ENCODE data around the gene AUTS2.

AUTS2 gene

DNA sequence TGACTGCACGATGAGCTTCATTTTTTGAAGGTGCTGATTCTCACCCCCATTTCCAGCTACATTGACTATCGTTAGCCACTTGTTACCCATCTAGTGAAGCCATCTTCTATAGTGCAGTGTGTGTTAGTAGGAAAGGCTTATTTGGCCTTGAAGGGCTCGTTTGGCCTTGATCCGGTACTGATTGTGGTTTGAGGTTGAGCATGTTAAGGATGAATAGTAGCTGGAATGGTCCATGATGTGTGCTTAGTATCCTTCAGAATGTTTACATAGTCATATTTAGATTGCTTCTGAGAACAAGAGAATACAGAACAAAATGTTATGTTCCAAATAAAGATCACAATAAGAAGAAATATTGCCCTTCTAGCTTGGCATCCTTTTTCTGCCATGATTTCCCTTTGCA is 591.5 kb downstream of the AUTS2 start:
- no peak for DNase-seq (ENCODE audit: low spot score)

DNA sequence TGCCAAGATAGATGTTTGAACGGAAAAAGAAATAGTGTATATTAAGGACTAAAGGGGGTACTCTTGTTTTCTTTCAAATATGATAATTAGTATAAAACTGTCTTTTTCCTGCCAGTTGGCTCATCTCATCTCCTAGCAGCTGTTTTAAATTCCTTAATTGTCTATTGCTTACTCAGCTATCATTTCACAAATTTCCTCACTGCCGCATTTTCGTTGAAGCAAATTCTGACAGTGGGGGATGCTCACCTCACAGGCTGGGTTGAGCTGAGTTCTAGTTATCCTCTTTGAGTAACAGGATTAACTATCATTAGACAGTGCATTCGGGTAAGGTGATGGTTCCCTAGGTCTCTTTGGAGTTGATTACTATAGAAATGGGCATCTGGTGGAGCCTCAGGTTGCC is 592.0 kb downstream of the AUTS2 start:
- no peak for DNase-seq (ENCODE audit: low spot score)

GRCh38 chr7:70193514-70193913 is 595.2 kb downstream of the AUTS2 start:
- DNase-seq (ENCODE audit: low spot score), result no peak

GRCh38 chr7:70208236-70209063 is 610.2 kb downstream of the AUTS2 start:
- no peak for DNase-seq (ENCODE audit: low spot score)

DNA sequence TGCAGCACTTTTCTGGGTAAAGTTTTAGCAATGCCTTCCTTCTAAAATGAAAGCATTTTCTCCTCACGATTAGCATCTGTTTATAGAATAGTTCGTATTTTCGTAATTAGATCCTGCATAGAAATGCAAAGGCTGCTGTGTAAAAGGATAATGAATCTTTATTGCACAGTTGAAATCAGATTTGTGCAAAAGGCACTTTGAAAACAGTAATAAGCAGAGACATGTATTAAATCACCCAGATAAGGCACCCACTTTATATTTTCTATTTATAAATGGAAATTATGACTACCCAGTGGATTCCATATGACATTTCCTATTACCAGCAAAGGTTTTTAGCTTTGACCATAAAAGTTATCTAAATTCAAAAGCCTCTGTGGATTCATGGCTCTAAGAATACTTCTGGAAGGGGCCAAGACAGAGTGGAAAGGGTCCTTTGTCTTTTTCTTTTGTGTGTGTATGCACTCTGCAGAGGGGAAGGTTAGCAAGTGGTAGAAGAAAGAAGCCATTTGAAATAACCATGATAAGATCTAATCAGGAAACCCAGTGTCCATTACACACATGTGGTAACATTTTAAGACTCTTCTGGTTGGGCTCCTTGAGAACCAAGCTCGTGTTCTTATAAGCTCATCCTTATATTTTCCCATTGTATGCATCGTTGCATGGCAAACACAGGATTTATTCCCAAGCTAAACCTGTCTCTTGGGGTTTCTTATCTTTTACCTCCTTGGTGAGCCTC is 612.1 kb downstream of the AUTS2 start:
- DNase-seq (ENCODE audit: low spot score), result no peak

DNA sequence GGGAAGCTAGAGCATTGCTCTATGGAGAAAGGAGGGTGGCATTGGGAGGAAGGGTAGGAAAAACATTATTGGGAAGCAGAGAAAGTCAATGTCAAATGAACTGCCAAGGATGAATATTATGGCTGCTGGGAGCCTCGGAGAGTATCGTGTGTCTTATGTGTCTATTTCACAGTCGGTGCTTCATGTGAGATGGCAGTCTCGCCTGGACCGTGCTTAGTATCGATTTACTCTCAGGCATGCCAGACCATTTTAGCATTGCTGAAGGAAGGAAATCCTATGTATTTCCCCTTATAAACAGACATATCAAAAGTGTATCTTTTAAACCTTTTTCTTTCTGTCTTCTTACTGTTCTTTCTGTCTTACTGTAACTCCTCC is 612.6 kb downstream of the AUTS2 start:
- no peak for DNase-seq (ENCODE audit: low spot score)

GRCh38 chr7:70212281-70212680 is 614.0 kb downstream of the AUTS2 start:
- no peak for DNase-seq (ENCODE audit: low spot score)

GRCh38 chr7:70214071-70214470 is 615.8 kb downstream of the AUTS2 start:
- no peak for DNase-seq (ENCODE audit: low spot score)

DNA sequence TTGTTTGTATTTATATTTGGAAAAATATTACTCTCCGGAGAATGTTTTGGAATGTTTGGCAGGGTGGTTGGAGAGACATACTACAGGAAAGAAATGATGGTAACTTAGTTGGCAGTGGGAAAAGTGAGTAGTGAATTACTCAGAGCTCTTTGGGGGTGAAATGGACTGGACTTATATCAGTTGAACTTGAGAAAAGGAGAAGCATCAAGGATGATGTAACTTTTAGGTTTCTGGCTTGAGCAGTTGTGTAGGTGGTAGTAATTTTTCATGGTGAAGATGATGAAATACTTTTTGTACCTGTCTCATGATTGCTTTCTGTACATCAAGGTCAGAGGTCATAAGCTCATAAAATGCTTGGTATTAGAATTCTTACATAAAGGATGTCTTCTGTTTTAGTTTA is 617.2 kb downstream of the AUTS2 start:
- no peak for DNase-seq (ENCODE audit: low spot score)

DNA sequence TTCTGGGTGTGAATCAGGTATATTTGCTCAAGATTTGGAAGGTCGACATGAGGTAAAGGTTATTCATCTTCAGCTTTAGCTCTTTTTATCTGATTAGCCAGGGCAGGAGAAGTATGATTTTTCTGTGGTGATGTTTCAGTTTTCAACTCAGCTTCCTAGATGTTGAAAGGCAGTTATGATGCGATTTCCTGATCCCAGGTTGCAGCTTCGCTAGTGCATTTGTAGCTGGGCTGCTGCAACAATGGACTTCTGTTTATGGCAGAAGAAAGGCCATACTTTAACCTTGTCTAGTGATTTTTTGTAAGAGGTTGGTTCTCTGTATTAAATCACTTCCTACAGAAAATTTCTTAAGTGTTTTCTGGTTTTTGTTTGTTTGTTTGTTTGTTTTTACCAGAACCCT is 619.3 kb downstream of the AUTS2 start:
- DNase-seq (ENCODE audit: low spot score), result no peak

GRCh38 chr7:70218006-70218405 is 619.7 kb downstream of the AUTS2 start:
- no peak for DNase-seq (ENCODE audit: low spot score)

DNA sequence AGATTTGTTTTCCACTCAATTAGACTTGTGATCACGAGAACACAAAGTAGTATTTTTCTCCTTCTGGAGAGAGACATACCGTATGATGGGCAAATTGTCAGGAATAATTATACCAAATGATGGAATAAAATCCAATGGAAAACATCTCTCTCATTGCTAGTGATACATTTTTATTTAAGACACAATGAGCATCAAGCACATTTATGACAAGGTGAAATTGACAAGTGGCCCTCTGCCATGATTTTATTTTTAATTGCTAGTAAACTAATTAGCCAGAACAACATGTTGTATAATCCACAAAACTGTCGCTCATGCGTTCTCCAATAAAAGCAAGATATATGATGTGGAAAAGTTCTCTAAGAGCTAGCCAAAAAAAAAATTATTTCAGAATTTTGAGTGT is 620.8 kb downstream of the AUTS2 start:
- no peak for DNase-seq (ENCODE audit: low spot score)

DNA sequence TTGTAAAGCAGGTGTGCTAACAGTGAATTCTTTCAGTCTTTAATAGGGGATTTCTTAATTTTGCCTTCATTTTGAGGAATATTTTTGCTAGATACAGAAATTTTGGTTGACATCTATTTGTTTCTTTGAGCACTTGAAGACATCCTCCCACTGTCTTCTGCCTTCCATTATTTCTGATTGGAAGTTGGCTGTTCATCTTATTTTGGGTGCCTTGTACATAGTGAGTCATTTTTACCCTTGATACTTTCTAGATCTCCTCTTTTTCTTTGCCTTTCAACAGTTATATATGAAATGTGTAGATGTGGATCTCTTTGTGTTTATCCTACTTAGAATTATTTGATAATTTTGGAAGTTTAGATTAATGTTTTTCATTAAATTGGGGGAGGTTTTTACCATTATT is 631.0 kb downstream of the AUTS2 start:
- no peak for DNase-seq (ENCODE audit: low spot score)

DNA sequence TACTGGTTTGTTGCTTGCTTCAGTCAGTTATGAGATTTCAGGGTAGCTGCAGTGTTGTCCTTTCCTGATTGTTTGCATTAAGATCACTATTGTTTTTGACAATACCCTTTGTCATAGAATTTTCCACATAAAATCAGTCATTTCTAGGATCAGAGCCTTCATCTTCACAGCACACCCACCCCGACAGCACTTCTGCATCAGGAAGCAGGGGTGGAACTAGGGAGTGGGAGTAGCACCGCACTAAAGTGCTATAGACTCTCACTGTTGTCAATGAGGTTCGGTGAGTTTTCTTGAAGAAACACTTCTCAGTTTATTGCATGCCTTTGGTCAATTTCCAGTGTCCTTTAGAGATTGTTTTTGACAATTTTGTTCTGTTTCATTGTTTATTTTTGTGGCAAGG is 632.5 kb downstream of the AUTS2 start:
- DNase-seq (ENCODE audit: low spot score), result no peak

- no peak for DNase-seq (ENCODE audit: low spot score)
These were observed 635.5 kb downstream of the AUTS2 start for GRCh38 chr7:70233776-70234175.

GRCh38 chr7:70237256-70237655 is 639.0 kb downstream of the AUTS2 start:
- DNase-seq (ENCODE audit: low spot score), result no peak

DNA sequence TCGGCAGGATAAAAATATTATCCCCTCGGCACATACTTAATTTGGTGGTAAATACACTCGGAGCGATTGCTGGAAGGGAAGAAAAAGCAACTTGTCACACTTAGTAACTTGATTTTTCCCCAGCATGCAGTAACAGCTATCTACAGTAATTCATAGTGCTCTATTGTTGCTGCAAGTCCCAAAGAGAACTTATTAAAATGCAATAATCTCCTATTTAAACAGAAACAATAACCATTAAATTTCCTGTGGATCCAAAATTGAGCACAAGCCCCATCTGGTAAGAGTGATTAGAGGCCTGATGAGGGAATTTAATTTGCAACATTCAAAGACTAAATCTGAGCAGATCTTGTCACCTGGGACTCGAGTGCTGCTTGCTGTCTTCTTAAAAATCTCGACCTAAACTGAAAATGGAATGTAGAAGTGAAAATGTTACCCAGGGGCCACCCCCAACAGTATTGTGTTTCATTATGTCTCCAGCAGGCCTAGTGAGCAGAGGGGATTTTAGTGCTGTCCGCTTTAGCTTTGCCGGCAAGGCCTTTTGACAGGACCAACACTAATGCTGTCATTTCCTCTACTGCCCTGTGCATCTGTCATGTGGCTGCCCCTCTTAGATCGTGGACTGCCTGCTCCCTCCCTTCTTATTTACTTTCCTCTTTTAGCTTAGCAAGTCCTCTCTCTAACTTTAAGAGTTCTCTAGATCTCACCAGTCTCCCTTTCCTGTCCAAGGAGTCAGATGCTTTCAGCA is 639.7 kb downstream of the AUTS2 start:
- no peak for DNase-seq (ENCODE audit: low spot score)

DNA sequence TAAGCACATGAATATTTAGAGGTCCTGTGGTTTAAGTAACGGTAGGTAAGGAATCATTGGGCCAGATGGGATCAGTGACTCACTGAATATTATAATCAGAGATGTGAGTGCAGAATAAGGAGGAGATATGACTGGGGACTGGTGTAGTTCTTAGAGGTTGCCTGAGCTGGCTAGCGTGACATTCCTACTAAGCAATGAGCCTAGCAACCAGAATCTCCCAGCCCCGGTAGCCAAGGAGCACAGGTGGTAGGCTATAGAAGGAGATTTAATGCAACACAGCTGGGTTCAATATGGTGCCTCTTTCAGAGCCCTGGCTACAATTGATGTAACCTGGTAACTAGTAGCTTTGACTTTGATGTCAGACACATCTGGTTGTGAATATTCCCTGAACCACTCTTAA is 641.6 kb downstream of the AUTS2 start:
- DNase-seq (ENCODE audit: low spot score), result no peak

- no peak for DNase-seq (ENCODE audit: low spot score)
These were observed 642.6 kb downstream of the AUTS2 start for GRCh38 chr7:70240873-70241272.

GRCh38 chr7:70241536-70242175 is 643.4 kb downstream of the AUTS2 start:
- DNase-seq (ENCODE audit: low spot score), result no peak

- DNase-seq (ENCODE audit: low spot score), result no peak
These were observed 644.6 kb downstream of the AUTS2 start for GRCh38 chr7:70242826-70243225.

DNA sequence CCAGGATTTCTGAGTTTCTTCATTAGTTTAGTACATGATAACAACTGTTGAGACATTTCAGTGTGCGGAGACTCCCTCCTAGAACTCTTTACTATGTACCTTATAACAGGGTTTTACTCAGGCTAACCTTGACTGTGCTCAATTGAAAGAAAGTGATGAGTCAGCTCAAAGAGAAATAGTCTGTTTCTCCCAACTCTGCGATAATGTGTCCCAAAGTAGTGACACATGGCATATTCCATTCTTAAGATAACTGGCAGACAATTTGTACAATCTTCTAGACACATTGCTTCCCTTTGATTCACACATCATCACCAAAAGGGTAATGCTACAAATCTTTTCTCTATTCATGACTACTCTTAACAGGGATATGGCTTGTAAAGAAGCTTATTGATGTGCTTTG is 645.2 kb downstream of the AUTS2 start:
- DNase-seq (ENCODE audit: low spot score), result no peak
